Ecto neural progenitor cell (in vitro differentiated cells): Measurements from ENCODE around the gene DISP2.

Experiments used
- DNase-seq: peaks from one replicate; pipeline ENCODE4 v3.0.0-alpha.2; 2018; ENCODE audit warnings: low spot score

DISP2 gene

DNA sequence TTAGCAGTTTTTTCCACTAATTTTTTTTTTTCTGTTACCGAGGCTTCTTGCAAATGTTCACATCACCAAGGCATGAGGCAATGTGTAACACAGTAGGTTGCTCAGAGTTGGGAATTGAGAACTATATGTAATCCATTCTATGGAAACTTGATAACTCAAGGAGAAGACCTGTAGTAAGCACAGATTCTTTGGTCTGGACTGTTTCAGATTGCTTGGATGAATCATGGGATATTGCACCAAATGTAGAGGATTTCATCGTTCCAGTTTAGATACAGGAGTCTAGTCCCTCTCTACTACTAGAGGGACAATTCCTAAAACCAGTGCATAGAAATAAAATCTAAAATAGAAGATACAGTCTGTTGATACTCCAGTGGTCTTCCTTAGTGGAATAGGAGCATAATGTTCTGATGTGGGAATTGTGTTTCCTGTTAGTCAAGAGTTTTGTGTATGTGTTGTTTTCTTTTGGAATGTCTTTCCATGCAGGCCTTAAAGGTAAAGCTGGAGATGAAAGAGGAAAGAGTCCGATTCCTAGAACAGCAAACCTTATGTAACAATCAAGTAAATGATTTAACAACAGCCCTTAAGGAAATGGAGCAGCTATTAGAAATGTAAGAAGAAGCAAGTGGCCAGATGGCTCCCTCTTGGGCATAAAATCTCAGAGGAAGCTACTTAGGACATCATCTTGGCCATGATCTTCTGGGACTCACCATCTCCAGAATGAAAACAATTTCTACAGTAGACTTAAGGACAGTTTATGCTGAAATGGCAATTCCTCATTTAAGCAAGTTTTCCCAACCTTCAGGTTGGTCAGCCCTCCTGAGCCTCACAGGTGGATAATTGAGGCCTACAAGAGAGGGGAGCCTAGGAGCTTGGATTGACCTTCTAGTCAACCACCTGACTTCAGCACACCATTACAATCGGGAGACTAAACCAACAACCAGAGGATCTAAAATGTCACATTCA, 35.2 kb downstream of the DISP2 start:
- no peak for DNase-seq

- DNase-seq, result no peak
Observed at GRCh38 chr15:40397688-40398412, 39.8 kb downstream of the DISP2 start.

- no peak for DNase-seq
Observed at GRCh38 chr15:40398413-40398873, 40.4 kb downstream of the DISP2 start.

- no peak for DNase-seq
Observed at GRCh38 chr15:40399370-40399769, 41.4 kb downstream of the DISP2 start.

DNA sequence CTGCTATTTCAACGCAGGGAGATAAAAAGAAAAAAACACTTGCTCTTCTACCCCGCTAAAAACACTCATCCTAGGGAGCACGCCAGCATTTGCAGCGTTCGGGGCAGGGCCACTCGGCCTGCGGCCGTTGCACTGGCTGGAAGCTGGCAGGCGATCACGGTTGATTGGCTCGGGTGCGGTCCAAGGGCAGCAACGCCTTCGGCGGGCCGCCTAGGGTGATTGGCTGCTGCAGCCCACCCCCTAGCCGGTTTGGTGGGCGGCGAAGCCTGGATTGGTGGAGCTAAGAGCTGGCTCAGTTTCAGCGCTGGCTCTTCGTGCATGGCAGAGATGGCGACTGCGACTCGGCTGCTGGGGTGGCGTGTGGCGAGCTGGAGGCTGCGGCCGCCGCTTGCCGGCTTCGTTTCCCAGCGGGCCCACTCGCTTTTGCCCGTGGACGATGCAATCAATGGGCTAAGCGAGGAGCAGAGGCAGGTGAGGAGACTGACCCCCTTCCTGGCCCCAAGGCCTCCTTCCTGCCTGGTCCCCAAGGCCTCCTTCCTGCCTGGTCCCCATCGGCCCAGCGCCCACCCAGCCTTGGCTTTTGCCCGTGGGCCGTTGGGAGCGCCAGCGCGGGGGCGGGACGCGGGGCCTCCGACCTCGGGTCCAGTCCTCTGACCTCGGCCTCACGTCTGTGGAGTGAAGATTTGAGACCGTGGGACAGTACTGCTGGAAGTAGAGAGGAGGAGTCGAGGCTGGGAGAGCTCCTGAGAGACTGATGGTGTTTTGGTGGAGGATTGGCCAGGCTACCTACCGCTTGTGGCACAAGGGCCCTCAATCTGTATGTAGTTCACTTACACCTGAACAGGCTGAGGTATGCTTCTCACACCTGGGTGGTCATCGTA, 47.7 kb downstream of the DISP2 start, which contains the start of gene IVD:
IVD (plus strand) TSS at position 295 of the 881 bp plus-strand sequence; CDS start at position 328, 33 bp downstream.
- peak; percentile 96 for DNase-seq

GRCh38 chr15:40407330-40407990, 49.4 kb downstream of the DISP2 start:
- DNase-seq, result no peak

DNA sequence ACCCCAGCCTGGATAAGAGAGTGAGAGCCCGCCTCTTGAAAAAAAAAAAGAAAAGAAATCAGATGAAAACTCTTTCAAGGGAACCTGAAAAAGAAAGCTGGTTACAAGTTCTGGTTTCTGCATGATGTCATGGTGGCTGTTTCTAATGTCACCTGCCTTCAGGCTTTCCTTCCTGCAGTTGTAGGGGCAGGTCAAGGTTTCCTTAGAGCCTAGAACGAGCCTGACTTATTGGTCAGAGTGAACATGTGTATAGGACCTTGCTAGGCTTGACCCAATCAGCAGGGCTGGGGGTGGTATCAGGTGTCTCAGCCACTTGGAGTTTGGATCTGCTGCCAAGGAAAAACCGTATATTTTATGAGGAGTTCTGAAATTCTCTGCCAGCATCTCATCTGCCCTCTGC, 51.3 kb downstream of the DISP2 start:
- no peak for DNase-seq

DNA sequence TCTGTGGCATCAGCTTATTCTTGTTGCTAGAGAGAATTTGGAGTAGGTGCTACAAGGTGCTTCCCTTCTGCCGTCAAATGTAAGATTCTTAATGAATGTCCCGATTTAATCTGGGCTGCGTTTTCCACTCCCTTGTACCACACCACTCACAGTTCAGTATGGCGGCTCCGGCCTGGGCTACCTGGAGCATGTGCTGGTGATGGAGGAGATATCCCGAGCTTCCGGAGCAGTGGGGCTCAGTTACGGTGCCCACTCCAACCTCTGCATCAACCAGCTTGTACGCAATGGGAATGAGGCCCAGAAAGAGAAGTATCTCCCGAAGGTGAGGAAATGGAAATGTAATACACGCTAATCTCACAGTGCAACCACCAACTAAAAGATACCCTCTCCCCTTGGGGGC, 52.5 kb downstream of the DISP2 start:
- DNase-seq, result no peak

DNA sequence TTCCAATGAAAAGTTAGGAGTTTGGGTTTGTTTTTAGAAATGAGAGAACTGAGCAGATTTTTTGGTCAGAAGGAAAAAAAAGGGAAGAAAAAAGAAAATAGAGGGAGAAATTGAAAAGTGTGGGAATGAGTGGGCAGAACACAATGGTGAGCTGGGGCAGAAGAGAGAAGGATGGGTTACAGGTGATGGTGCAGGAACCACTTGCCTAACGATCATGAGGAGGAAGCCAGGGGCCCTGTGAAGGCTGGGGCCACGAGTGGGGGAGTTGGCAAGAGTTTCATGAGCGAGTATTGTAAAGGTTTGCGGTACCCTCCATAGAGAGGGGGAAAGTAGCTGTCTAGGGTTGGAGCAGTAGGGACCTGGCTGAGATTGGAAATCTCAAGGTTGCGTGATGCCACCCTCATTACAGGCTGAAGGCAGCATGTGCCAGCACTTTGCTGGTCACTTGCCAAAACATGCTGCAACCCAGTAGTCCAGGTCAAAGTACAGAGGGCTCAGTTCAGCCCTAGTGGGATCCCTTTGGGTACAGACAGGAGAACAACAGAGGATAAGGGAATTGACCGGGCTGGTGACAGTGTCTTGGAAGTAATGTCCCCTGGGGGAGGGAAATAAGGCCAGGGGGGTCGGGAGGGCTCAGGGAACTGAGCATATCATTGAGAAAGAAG, 54.2 kb downstream of the DISP2 start:
- no peak for DNase-seq

- no peak for DNase-seq
Observed at GRCh38 chr15:40413036-40413435, 55.0 kb downstream of the DISP2 start.

DNA sequence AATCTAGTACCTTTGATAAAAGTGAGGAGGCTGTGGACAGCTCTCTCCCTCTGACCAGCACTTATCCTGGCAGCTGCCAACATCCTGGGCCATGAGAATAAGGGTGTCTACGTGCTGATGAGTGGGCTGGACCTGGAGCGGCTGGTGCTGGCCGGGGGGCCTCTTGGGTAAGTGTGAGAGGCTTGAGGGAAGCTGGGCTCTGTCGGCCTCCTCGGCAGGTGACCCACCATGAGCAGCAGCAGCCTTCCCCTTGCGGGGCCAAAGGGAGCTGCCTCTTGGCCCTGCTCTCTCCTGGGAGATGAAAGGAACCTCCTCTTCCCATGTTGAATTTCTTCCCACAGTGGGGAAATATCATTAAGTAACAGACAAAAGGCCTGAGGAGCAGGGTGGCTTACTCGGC, 56.8 kb downstream of the DISP2 start:
- no peak for DNase-seq

DNA sequence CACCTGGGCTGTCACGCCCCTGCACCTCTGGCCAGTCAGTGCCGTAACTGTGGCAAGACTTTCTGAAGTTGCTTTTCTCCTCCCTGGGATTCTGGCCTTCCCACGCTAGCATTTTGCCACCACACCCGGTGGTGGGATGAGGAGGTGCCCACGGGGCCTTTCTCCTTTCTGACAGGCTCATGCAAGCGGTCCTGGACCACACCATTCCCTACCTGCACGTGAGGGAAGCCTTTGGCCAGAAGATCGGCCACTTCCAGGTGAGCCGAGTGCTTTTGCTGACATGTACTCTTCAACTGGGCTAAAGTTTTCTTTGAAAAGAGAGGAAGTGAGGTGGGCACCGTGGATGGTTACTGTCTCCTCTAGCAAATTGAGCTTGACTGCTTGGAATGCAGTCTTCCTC, 57.2 kb downstream of the DISP2 start:
- no peak for DNase-seq

GRCh38 chr15:40416056-40416455, 58.0 kb downstream of the DISP2 start:
- no peak for DNase-seq

- no peak for DNase-seq
Observed at GRCh38 chr15:40418126-40418525, 60.1 kb downstream of the DISP2 start.

DNA sequence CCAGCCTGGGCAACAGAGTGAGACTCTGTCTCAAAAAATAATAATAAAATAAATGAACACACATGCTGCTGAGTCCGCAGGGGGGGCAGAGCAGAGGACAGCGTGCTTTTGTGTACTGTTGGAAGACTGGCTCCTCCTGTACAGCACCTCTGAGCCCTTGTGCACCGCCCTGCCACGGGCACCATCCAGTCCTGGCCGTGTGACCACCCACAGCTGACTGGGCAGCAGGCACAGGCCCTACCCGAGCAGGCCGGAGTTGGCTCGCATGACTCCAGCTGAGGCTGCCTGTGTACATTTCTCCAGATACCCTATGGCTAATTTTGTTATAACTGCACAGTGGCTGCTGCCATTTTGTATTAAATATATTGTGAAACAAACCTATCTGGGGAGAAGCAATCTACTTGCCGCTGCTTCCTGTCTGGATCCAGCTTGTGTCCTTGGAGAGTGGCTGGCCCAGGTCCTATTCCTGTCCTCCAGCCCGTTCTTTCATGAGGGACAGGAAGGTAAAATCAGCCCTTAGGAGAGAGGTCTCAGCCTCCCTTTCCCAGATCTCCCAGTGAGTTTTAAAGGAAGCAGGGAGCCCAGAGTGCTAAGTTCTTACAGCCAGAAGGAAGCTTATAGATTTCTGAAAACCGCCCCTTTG, 62.2 kb downstream of the DISP2 start:
- DNase-seq, result no peak

- no peak for DNase-seq
Observed at GRCh38 chr15:40420793-40421192, 62.8 kb downstream of the DISP2 start.

GRCh38 chr15:40421246-40422157, 63.5 kb downstream of the DISP2 start:
- peak; percentile 87 for DNase-seq

GRCh38 chr15:40424483-40425115, 66.6 kb downstream of the DISP2 start:
- no peak for DNase-seq

GRCh38 chr15:40425681-40426080, 67.7 kb downstream of the DISP2 start:
- no peak for DNase-seq
